GM12878 (cell line): ENCODE data around the gene PELI1. TPM values are rescaled to one million over a fixed set of nuclear protein-coding genes. Genes with fewer than 3 reads are reported as not detected.

Source experiments
- ATAC-seq: fragments of 200-7000 bp; cut with Tn5 transposase; 3 replicates; pipeline ENCODE4 v1.9.1; 2020; ENCODE audit warnings: mild to moderate bottlenecking, moderate library complexity
- BruUV-seq: library from RNA; stranded (reverse); fragments of 400-500 nt; replicated peaks from 2 replicates; lab custom pipeline; 2021; lab: Mats Ljungman, UMichigan
- CTCF ChIA-PET: fragments of 300-600 bp; sonication (Branson Sonifier 250); formaldehyde crosslinking; extraction: SDS; loops from one replicate; lab custom pipeline; 2021; ENCODE audit warnings: inconsistent platforms; lab: Yijun Ruan, JAX
- POLR2A ChIA-PET: fragments of 350-600 bp; formaldehyde crosslinking; extraction: SDS; loops from one replicate; lab custom pipeline; 2021; ENCODE audit warnings: inconsistent platforms; lab: Charles Lee
- RAD21 ChIA-PET: fragments of 300-600 bp; sonication (Branson Sonifier 250); formaldehyde crosslinking; loops from one replicate; lab custom pipeline; 2023; ENCODE audit warnings: antibody characterized with exemption; ENCODE audit not compliant: unreplicated experiment; lab: Charles Lee
- SMC1A ChIA-PET: fragments of 300-600 bp; sonication (Branson Sonifier 250); formaldehyde crosslinking; loops from one replicate; lab custom pipeline; 2023; ENCODE audit not compliant: unreplicated experiment, uncharacterized antibody; lab: Charles Lee
- DNase-seq: peaks from one replicate; pipeline ENCODE4 v3.0.0-alpha.2; 2011; ENCODE audit warnings: low read depth, low spot score
- FAIRE-seq: peaks from 3 replicates; lab custom pipeline; 2011; peaks lifted over from hg19 to GRCh38; lab: Jason Lieb, UNC
- H2AFZ ChIP-seq: 2 replicates; pipeline ENCODE4 v1.6.0; 2011; ENCODE audit warnings: low read depth, low read length, control low read depth; ENCODE audit not compliant: control insufficient read depth
- H3K27ac ChIP-seq: 2 replicates; pipeline ENCODE4 v1.5.1; 2011; ENCODE audit warnings: control low read depth; ENCODE audit not compliant: control insufficient read depth, insufficient read depth
- H3K27me3 ChIP-seq, 2 experiments: replicated peaks in 1 of 2; 2 replicates each; pipeline versions ENCODE4 v1.6.0 to v1.6.1; 2011; ENCODE audit warnings: low read length in 1 of 2; ENCODE audit not compliant: control insufficient read depth in 2 of 2, insufficient read depth in 2 of 2
- H3K36me3 ChIP-seq, 2 experiments: 2 replicates each; pipeline ENCODE4 v1.5.1; 2011; ENCODE audit warnings: low read length in 1 of 2; ENCODE audit not compliant: control insufficient read depth in 2 of 2, insufficient read depth in 2 of 2
- H3K4me1 ChIP-seq: 2 replicates; pipeline ENCODE4 v1.6.1; 2011; ENCODE audit warnings: mild to moderate bottlenecking, low read length, moderate library complexity, mixed read lengths; ENCODE audit not compliant: control insufficient read depth, insufficient read depth
- H3K4me2 ChIP-seq: 2 replicates; pipeline ENCODE4 v1.6.0; 2011; ENCODE audit warnings: control low read depth; ENCODE audit not compliant: control insufficient read depth, insufficient read depth
- H3K4me3 ChIP-seq: fragments of 200-600 bp; sonication (generic); 2 replicates; pipeline ENCODE4 v1.5.1; 2016
- H3K79me2 ChIP-seq: 2 replicates; pipeline ENCODE4 v1.6.0; 2011; ENCODE audit warnings: low read length; ENCODE audit not compliant: control insufficient read depth, insufficient read depth
- H3K9ac ChIP-seq: 2 replicates; pipeline ENCODE4 v1.8.0; 2011; ENCODE audit warnings: low read length, control low read depth, mixed read lengths; ENCODE audit not compliant: control insufficient read depth, insufficient read depth
- H3K9me3 ChIP-seq: replicated peaks from 3 replicates; pipeline ENCODE4 v1.5.1; 2011; ENCODE audit warnings: mild to moderate bottlenecking, low read length; ENCODE audit not compliant: control insufficient read depth, insufficient read depth
- H4K20me1 ChIP-seq: 2 replicates; pipeline ENCODE4 v1.6.0; 2011; ENCODE audit not compliant: control insufficient read depth, insufficient read depth
- CBX5 ChIP-seq: sonication (generic); IDR thresholded peaks from 2 replicates; pipeline ENCODE4 v1.6.1; 2016; ENCODE audit warnings: low read depth, moderate library complexity, mild to moderate bottlenecking, inconsistent platforms
- CHD1 ChIP-seq: IDR thresholded peaks from 2 replicates; pipeline ENCODE4 v1.6.1; 2012; ENCODE audit warnings: low read depth, low read length, improper control_type of control experiment
- FOXK2 ChIP-seq: fragments of 450-650 bp; IDR thresholded peaks from 2 replicates; pipeline ENCODE4 v1.6.1; 2017; ENCODE audit warnings: mild to moderate bottlenecking, moderate library complexity
- MYB ChIP-seq: fragments of 150-350 bp; IDR thresholded peaks from 2 replicates; pipeline ENCODE4 v1.6.1; 2014; ENCODE audit warnings: mild to moderate bottlenecking, low read depth, low read length, borderline replicate concordance
- POLR2AphosphoS5 ChIP-seq: IDR thresholded peaks from 2 replicates; pipeline ENCODE4 v1.6.1; 2011; ENCODE audit warnings: mild to moderate bottlenecking, low read length, inconsistent platforms
- YY1 ChIP-seq: IDR thresholded peaks from 2 replicates; pipeline ENCODE4 v1.6.1; 2011; ENCODE audit warnings: low read depth, mild to moderate bottlenecking, low read length
- ZNF24 ChIP-seq: fragments of 450-650 bp; IDR thresholded peaks from 2 replicates; pipeline ENCODE4 v1.6.1; 2017; ENCODE audit warnings: antibody characterized with exemption, mild to moderate bottlenecking
- ZNF622 ChIP-seq: fragments of 450-650 bp; IDR thresholded peaks from 2 replicates; pipeline ENCODE4 v1.6.1; 2017; ENCODE audit warnings: mild to moderate bottlenecking, inconsistent platforms
- WGBS: methylation state at CpG from one replicate; pipeline ENCODE4 v1.1.6; 2016; ENCODE audit warnings: low lambda C conversion rate; ENCODE audit not compliant: insufficient replicate concordance, insufficient coverage; ENCODE audit errors: missing lambda C conversion rate; 5-methylcytosine and 5-hydroxymethylcytosine counted together
- in situ Hi-C: fragments of 300-500 bp; cut with MboI; formaldehyde crosslinking; loops from 9 replicates; pipeline ENCODE4 v1.14.3; 2018; ENCODE audit warnings: mixed read lengths
- intact Hi-C: fragments of 100-400 bp; cut with micrococcal nuclease; formaldehyde crosslinking; loops from one replicate; pipeline ENCODE4 v1.14.2; 2022; ENCODE audit not compliant: unreplicated experiment
- polyA plus RNA-seq, 11 experiments: library from polyadenylated mRNA; depleted of rRNA in 4 of 11; unstranded in 6 of 11; stranded (reverse) in 5 of 11; fragments of >200 nt; fragmentation: Nextera tagmentation in 4 of 11; fragmentation: Illumina TruSeq in 1 of 11; extraction: Ambion mirVana in 4 of 11; extraction: Trizol in 1 of 11; gene quantifications; 1 replicate in 1 of 11; 2 replicates in 10 of 11; pipeline versions ENCODE4 v1.2.1 to v1.2.3, GENCODE V29; 2011 to 2016; ENCODE audit warnings: inconsistent platforms in 2 of 11, missing spikeins in 2 of 11, low read depth in 1 of 11
- total RNA-seq, 4 experiments: library from RNA; depleted of rRNA in 3 of 4; stranded (reverse); fragments of >200 nt in 3 of 4; fragmentation: Illumina TruSeq in 1 of 4; extraction: Trizol in 1 of 4; gene quantifications; 2 replicates each; pipeline versions ENCODE4 v1.2.1 to v1.2.3, GENCODE V29; 2013 to 2021

Gene PELI1
- total and polyA plus RNA-seq, 10 of the 15 experiments (the other 5 are each of a cell fraction or from before 2014, with no cell fraction given), result 12.1 to 92.0 (median 39.8) TPM

- FAIRE-seq (no peak), DNase-seq (no peak), ATAC-seq (no peak)
- no peak overlapping the region for H3K4me2 ChIP-seq
- H2AFZ ChIP-seq, result no peak overlapping the region
- POLR2A ChIA-PET, result interaction anchor here (1.0 kb wide), 1 partner anchor 16 kb away, joined by 3 read pairs; no protein-coding TSS in a partner anchor
- 92% methylated on average over 1 of the region's 1 CpG for WGBS
- H3K9me3 ChIP-seq, result no peaks in the 10 kb centered on the region
- in situ Hi-C loops (no loop called here), intact Hi-C loops (no loop called here)
- H3K4me1 ChIP-seq, result no peaks in the 10 kb centered on the region
- TF ChIP-seq ZNF24, result no peak
- RAD21 ChIA-PET, result no interaction called here
- H3K4me3 ChIP-seq, result no peak overlapping the region
- H3K27me3 ChIP-seq, result no peaks in the 10 kb centered on the region
- CTCF ChIA-PET, result interaction anchor here (2.1 kb wide), 1 partner anchor 10 kb away, joined by 4 read pairs; no protein-coding TSS in a partner anchor
- no peak overlapping the region for H3K9ac ChIP-seq
- no peak overlapping the region for H3K27ac ChIP-seq
- H3K36me3 ChIP-seq, result no peaks in the 10 kb centered on the region; a peak in 1 of 4 replicates
- BruUV-seq, result no TSS peak
- H4K20me1 ChIP-seq, result no peaks in the 10 kb centered on the region
- SMC1A ChIA-PET, result interaction anchor here (0.6 to 1.7 kb wide), 4 partner anchors 10 to 52 kb away, joined by 3 to 8 read pairs (median 3); no protein-coding TSS in a partner anchor
- no peaks in the 10 kb centered on the region for H3K79me2 ChIP-seq
Measured at GRCh38 chr2:64162516-64162915, 18.3 kb upstream of the PELI1 start.

- Histone ChIP-seq H3K4me3 (no peak overlapping the region), H3K4me1 (no peaks in the 10 kb centered on the region), H3K9ac (no peak overlapping the region), H3K4me2 (no peak overlapping the region), H2AFZ (no peak overlapping the region), H3K27me3 (no peaks in the 10 kb centered on the region), H3K27ac (no peak overlapping the region), H3K36me3 (no peaks in the 10 kb centered on the region; a peak in 1 of 4 replicates), H3K9me3 (no peaks in the 10 kb centered on the region), H3K79me2 (no peaks in the 10 kb centered on the region), H4K20me1 (no peaks in the 10 kb centered on the region)
- no TSS peak for BruUV-seq
- intact Hi-C loops, result no loop called here
- RAD21 ChIA-PET, result no interaction called here
- FAIRE-seq (no peak), DNase-seq (no peak), ATAC-seq (no peak)
- in situ Hi-C loops, result no loop called here
- SMC1A ChIA-PET, result interaction anchor here (1.6 to 8.1 kb wide), 3 partner anchors 11 to 15 kb away, joined by 4 to 46 read pairs (median 16); no protein-coding TSS in a partner anchor
- TF ChIP-seq CBX5, result no peak
- TF ChIP-seq ZNF622, result no peak
- TF ChIP-seq POLR2AphosphoS5, result no peak
- TF ChIP-seq YY1, result no peak
- TF ChIP-seq FOXK2, result no peak
- TF ChIP-seq CHD1, result no peak
- no peak for TF ChIP-seq MYB
- CTCF ChIA-PET, result interaction anchor here (1.1 to 3.6 kb wide), 2 partner anchors 12 to 14 kb away, joined by 3 to 12 read pairs; no protein-coding TSS in a partner anchor
- POLR2A ChIA-PET, result interaction anchor here (0.6 kb wide), 1 partner anchor 273 kb away, joined by 5 read pairs; no protein-coding TSS in a partner anchor
Measured at GRCh38 chr2:64157792-64158191, 13.6 kb upstream of the PELI1 start.
